Loucy (cell line): Measurements from ENCODE around the gene PCGF2.

Experiments
- CTCF ChIP-seq: fragments of 200-600 bp; sonication (generic); conservative IDR thresholded peaks from 2 replicates; pipeline ENCODE4 v1.5.1; 2014; ENCODE audit warnings: mild to moderate bottlenecking, antibody characterized with exemption, low read length
- EZH2phosphoT487 ChIP-seq: fragments of 200-600 bp; IDR thresholded peaks from 2 replicates; pipeline ENCODE4 v1.6.1; 2018; ENCODE audit warnings: antibody characterized with exemption, mild to moderate bottlenecking, moderate library complexity, borderline replicate concordance

GRCh38 chr17:38710985-38711384, 37.2 kb downstream of the PCGF2 start:
- TF ChIP-seq CTCF (no peak), EZH2phosphoT487 (no peak)
